Activated CD8-positive, alpha-beta T cell treated with anti-CD3 and anti-CD28 coated beads for 36 hours (primary cell): ENCODE data around the gene TMEM119. TPM values are rescaled to one million over a fixed set of nuclear protein-coding genes. Genes with fewer than 3 reads are reported as not detected.

ENCODE experiments used
- ATAC-seq: fragments of 200-7000 bp; cut with Tn5 transposase; one replicate; pipeline ENCODE4 v1.10.0; 2021; ENCODE audit warnings: mild to moderate bottlenecking, moderate library complexity
- CTCF ChIA-PET: fragments of 350-600 bp; sonication (Branson Sonifier 250); formaldehyde crosslinking; loops from one replicate; lab custom pipeline; 2021; ENCODE audit warnings: antibody characterized with exemption; lab: Charles Lee
- POLR2A ChIA-PET: fragments of 350-600 bp; sonication (Branson Sonifier 250); formaldehyde crosslinking; loops from one replicate; lab custom pipeline; 2021; ENCODE audit warnings: antibody characterized with exemption; lab: Charles Lee
- DNase-seq: peaks from one replicate; pipeline ENCODE4 v3.0.0-alpha.2; 2020
- H3K27ac Mint-ChIP-seq: one replicate; pipeline ENCODE4 v1.8.0; 2021; ENCODE audit warnings: mild to moderate bottlenecking, mixed read lengths
- H3K27me3 Mint-ChIP-seq: one replicate; pipeline ENCODE4 v1.8.0; 2021; ENCODE audit warnings: mixed read lengths
- H3K36me3 Mint-ChIP-seq: one replicate; pipeline ENCODE4 v1.8.0; 2021; ENCODE audit warnings: low read depth, mixed read lengths
- H3K4me1 Mint-ChIP-seq: one replicate; pipeline ENCODE4 v1.8.0; 2021; ENCODE audit warnings: low read depth, mixed read lengths
- H3K4me3 Mint-ChIP-seq: one replicate; pipeline ENCODE4 v1.8.0; 2021; ENCODE audit warnings: mild to moderate bottlenecking, moderate library complexity, mixed read lengths
- H3K9me3 Mint-ChIP-seq: one replicate; pipeline ENCODE4 v1.8.0; 2021; ENCODE audit warnings: mixed read lengths
- CTCF ChIP-seq: fragments of 200-600 bp; IDR thresholded peaks from one replicate; pipeline ENCODE4 v1.8.0; 2022; ENCODE audit warnings: antibody characterized with exemption, mild to moderate bottlenecking
- intact Hi-C: fragments of 100-400 bp; cut with micrococcal nuclease; formaldehyde crosslinking; loops from one replicate; pipeline ENCODE4 v1.10.0; 2022
- total RNA-seq, 2 experiments: library from RNA; stranded (reverse); gene quantifications; one replicate each; pipeline ENCODE4 v1.2.3, GENCODE V29; 2021

The TMEM119 gene
- total RNA-seq, 2 experiments from 2014 or later, result not detected

- no peak for ATAC-seq
- POLR2A ChIA-PET, result interaction anchor here (1.0 to 14.9 kb wide), 5 partner anchors 10 to 291 kb away, joined by 3 to 225 read pairs (median 6); partner anchors contain the start of gene SELPLG
- H3K27ac Mint-ChIP-seq, result peak overlapping the region; percentile 90
- TF ChIP-seq CTCF, result no peak
- peaks cover 57% of the 10 kb centered on the region for H3K36me3 Mint-ChIP-seq
- no peak for DNase-seq
- H3K4me1 Mint-ChIP-seq, result peaks cover 82% of the 10 kb centered on the region
- peak overlapping the region; percentile 56 for H3K4me3 Mint-ChIP-seq
- CTCF ChIA-PET, result interaction anchor here (0.8 to 24.3 kb wide), 9 partner anchors 11 to 236 kb away, joined by 3 to 645 read pairs (median 6); partner anchors contain the start of gene SELPLG
- no peaks in the 10 kb centered on the region for H3K9me3 Mint-ChIP-seq
- no peaks in the 10 kb centered on the region for H3K27me3 Mint-ChIP-seq
- intact Hi-C loops, result loop anchor here (2.0 to 10.0 kb wide), 2 partner anchors 49 to 387 kb away; no protein-coding TSS in a partner anchor
These were observed 30.2 kb downstream of the TMEM119 start for GRCh38 chr12:108567406-108568337.

GRCh38 chr12:108566452-108566851 lies 31.4 kb downstream of the TMEM119 start:
- no peak for DNase-seq
- H3K9me3 Mint-ChIP-seq, result no peaks in the 10 kb centered on the region
- H3K4me3 Mint-ChIP-seq, result no peak overlapping the region
- peaks cover 57% of the 10 kb centered on the region for H3K36me3 Mint-ChIP-seq
- peak overlapping the region; percentile 75 for H3K27ac Mint-ChIP-seq
- ChIA-PET POLR2A (interaction anchor here (0.5 to 14.9 kb wide), 4 partner anchors 51 to 258 kb away, joined by 3 to 225 read pairs (median 42); partner anchors contain the start of gene SELPLG), CTCF (interaction anchor here (1.6 to 24.3 kb wide), 6 partner anchors 49 to 237 kb away, joined by 6 to 645 read pairs (median 28); partner anchors contain the start of gene SELPLG)
- intact Hi-C loops, result loop anchor here (10.0 kb wide), 1 partner anchor 388 kb away; no protein-coding TSS in a partner anchor
- no peak for TF ChIP-seq CTCF
- no peaks in the 10 kb centered on the region for H3K27me3 Mint-ChIP-seq
- ATAC-seq, result no peak
- H3K4me1 Mint-ChIP-seq, result peaks cover 70% of the 10 kb centered on the region

- Mint-ChIP-seq H3K36me3 (peaks cover 57% of the 10 kb centered on the region), H3K27ac (peak overlapping the region; percentile 75), H3K4me1 (peaks cover 67% of the 10 kb centered on the region), H3K4me3 (no peak overlapping the region), H3K9me3 (no peaks in the 10 kb centered on the region), H3K27me3 (no peaks in the 10 kb centered on the region)
- TF ChIP-seq CTCF, result no peak
- POLR2A ChIA-PET, result interaction anchor here (0.5 to 14.9 kb wide), 4 partner anchors 52 to 258 kb away, joined by 3 to 225 read pairs (median 42); partner anchors contain the start of gene SELPLG
- peak; percentile 81 for DNase-seq
- intact Hi-C loops, result loop anchor here (10.0 kb wide), 1 partner anchor 389 kb away; no protein-coding TSS in a partner anchor
- CTCF ChIA-PET, result interaction anchor here (1.6 to 24.3 kb wide), 6 partner anchors 50 to 238 kb away, joined by 6 to 645 read pairs (median 28); partner anchors contain the start of gene SELPLG
- ATAC-seq, result no peak
These were observed 31.9 kb downstream of the TMEM119 start for GRCh38 chr12:108565976-108566375.

- Mint-ChIP-seq H3K9me3 (no peaks in the 10 kb centered on the region), H3K27me3 (no peaks in the 10 kb centered on the region), H3K36me3 (peaks cover 56% of the 10 kb centered on the region), H3K27ac (peak overlapping the region; percentile 100), H3K4me1 (peaks cover 59% of the 10 kb centered on the region), H3K4me3 (no peak overlapping the region)
- POLR2A ChIA-PET, result interaction anchor here (6.7 to 14.9 kb wide), 2 partner anchors 52 to 65 kb away, joined by 78 to 225 read pairs; partner anchors contain the start of gene SELPLG
- intact Hi-C loops, result loop anchor here (10.0 kb wide), 1 partner anchor 390 kb away; no protein-coding TSS in a partner anchor
- CTCF ChIA-PET, result interaction anchor here (0.6 to 24.3 kb wide), 10 partner anchors 8 to 386 kb away, joined by 3 to 645 read pairs (median 10); partner anchors contain the start of gene SELPLG
- no peak for TF ChIP-seq CTCF
- DNase-seq (no peak), ATAC-seq (no peak)
These were observed 32.7 kb downstream of the TMEM119 start for GRCh38 chr12:108565146-108565545.
